CD4-positive, alpha-beta T cell treated with Interleukin-6 at 100 ng/mL for 8 hours (primary cell): ENCODE data around the gene LATS2.

Experiments used
- DNase-seq: peaks from one replicate; pipeline ENCODE4 v3.0.0-alpha.2; 2020; ENCODE audit warnings: mixed read lengths, low spot score

The LATS2 gene

DNA sequence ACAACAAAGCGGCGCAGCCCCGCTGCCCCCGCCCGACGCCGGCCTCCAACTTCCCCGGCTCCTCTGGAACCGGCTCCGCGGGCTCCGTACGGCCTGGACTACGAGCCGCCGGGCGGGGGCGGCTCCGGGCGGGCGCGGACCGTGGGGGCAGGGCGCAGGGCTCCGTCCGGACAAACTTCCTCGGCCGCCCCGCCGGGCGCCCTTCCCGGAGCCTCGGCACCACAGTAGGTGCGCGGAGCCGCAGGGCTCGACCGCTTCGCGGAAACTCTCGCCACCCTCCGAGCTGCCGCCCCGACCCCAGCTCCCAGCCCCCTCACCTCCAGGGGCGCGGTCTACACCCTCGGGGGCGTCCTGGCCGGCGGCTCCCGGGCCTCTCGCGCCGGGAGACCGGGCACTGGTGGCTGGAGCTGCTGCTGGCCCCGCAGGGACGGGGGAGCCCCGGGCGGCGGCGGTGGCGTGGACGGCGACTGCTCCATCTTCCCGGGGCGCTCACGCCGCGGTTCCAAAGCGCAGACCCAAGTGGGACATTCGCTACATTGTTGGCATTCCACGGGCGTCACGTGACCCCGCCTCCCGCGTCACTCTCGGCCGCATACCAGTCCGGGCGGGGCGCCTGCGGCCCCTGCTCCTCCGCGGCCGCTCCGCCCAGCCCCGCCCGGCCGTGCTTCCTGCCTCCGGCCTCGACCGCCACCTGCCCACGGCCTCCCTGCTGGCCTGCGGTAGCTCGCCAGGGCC is at the start of gene LATS2:
TSS of gene LATS2 (minus strand) at position 558 of the 735 bp plus-strand sequence. CDS start 15,560 bp downstream, outside the sequence.
- peak; percentile 42 for DNase-seq

DNA sequence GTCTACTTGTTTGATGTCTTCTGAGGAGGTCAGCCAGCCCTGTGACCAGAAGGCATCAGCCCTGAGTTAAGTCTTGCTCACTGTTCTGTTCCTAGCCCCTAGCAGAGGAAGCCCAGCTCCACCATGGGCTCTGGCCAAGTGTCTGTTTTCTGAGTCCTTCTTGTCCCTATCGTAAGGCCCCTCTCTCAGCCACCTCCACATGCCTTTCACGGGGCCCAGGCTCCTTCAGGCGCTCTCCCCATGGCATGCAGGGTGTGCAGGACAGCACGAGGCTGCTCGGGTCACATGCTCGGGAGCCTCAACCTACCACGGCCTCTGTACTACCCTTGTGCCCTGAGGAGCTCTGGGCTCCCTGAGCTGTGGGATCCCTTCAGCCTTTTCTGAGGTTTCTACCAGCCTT is 47.8 kb upstream of the LATS2 start:
- no peak for DNase-seq

DNA sequence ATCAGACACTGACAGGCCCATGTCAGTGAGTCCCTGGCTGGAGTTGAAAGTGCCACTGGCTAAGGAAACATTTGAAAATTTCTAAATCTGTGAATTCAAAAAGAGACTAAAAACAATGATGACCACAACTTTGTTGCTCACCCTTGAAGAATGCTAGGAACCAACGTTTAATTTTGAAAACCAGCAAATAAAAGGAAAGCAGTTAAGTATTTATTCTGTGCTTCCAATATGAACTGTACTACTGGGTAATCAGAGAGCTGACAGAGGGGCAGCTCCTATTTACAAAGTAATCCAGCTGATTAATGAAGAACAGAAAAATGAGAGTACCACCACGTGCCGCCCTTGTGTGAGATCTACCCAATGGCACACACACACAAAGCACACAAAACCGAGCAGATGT is 44.7 kb upstream of the LATS2 start:
- no peak for DNase-seq

DNA sequence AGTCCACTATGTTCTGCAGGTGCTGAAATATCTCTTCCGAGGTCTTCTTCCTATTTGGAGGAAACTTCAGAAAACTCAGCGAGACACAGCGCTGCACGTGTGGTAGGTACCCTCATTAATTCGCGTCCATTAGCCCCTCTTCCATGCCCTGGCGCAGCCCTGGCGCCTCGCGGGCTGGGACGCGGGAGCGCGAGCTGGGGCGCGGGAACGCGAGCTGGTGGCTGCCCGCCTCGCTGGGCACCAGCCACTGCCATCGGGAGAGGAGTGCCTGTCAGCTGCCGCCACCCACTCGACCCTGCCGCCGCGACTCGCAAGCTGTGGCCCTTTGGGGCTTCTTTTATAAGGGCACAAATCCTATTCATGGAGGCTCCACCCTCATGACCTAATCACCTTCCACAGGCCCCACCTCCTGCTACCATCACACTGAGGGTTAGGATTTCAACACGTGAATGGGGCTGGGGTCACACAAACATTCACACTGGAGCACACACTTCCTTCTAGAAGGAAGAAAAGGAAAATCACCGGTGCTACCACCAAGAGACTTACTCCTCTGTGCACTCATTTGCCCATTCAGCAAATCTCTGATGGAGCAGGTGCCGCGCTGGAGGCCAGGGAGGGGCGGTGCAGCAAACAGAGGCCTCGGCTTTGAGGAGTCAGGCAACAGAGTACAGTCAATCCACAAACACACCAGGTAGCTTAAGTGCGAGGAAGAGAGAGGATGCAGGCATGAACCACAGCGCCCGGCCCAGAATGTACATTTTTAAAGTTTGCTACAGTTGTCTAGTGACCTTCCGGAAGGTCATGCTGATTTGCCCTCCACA is 43.0 kb upstream of the LATS2 start:
- no peak for DNase-seq

DNA sequence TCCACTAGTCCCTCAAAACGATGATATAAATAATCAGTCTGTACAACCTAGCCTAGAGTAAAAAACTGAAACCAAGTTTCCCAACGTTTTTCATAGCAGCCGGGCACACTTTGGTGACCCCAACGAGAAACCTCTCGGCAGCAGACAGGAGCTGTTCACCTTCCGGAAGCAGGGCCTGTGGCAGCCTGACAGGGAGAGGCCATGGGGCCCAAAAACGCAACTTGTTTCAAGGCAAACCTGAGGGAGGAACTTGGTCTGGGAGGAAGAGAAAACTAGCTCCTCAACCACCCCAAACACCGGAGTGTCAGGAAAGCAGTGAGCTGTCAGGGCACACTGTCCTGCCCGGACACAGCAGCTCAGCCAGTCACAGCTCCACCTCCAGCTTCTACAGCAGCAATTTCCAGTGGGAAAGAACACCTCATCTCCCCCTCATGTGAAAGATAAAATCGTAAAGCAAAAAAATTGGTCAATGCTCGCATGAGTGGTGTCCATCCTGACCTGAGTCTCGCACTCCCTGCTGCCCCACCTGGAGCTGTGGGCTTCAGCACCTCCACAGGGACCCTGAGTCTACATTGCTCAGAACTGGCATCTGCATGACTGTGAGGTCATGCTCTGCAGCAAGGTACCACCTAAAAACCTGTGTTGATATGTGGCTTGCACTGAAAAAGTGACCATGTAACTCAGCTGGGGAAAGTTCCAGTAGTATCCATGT is 40.6 kb upstream of the LATS2 start:
- DNase-seq: no peak

DNA sequence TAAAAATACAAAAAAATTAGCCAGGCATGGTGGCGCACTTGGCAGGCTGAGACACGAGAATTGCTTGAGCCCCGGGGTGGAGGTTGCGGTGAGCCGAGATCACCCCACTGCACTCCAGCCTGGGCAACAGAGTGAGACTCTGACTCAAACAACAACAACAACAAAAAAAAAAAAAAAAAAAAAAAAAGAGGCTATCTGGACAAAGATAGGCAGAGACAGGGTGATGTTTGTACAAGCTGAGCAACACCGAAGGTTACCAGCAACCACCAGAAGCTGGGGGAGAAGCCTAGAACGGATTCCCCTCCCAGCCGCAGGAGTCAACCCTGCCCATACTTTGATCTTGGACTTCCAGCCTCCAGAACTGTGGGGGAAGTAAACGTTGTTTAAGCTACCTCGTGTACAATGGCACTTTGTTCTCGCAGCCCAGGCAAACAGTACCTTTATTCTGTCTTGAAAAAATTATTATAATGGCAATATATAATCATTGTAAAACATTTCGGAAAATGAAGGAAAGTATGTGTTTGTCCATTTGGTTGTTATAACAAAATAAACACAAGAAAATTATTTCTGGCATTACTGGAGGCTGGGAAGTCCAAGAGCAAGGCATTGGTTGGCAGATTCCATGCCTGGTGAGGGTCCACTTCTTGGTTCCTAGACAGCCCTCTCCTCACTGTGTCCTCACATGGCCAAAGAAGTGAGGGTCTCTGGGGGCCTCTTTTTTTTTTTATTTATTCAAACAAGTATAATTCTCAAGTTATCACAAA is 39.8 kb upstream of the LATS2 start:
- no peak for DNase-seq

DNA sequence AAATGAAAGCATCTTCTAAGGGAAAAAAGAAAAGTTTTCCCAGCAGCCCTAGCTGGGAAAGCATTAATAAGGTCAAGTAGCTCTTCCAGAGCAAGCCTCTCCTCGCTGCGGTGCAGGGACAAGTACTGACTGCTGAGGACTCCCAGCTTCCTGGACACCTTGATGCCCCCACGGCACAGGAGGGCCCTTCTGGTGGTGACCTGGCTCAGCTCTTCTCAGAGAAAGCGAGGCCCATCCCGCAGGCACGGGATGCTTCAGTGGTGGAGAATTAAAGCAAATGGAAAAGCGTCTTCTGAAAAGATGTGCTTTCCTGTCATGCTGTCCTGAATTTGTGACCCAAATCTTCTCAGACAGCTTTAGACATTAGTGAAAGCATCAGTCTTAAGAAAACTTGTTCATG is 38.8 kb upstream of the LATS2 start:
- no peak for DNase-seq

DNA sequence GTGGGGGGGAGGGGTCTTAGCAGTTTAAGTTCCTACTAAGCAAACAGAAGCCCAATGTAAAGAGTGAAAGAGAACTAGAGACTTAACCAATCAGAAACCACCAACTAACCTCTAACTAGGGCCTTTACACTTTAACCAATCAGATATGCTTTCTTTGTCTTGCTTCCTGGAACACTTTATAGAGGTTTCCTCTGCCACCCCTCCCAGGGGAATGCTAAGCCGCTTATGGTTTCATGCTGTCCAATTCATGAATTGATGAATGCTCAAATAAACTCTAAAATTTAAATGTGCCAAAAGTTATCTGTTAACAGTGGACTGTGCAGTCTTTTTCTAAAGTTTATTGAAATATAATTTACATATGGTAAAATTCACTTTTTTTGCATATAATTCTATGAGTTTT is 33.9 kb upstream of the LATS2 start:
- DNase-seq: no peak

DNA sequence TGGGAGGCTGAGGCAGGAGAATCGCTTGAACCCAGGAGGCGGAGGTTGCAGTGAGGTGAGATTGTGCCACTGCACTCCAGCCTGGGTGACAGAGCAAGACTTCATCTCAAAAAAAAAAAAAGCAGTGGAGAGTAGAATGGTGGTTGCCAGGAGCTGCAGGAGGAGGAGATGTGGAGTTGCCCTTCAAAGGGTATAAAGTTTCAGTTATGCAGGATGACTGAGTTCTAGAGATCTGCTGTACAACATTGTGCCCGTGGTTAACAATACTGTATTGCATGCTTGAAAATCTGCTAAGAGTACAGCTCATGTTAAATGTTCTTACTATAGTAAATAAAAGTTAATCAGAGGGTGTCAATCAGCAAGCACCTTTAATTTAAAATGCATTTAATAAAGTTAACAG is 28.4 kb upstream of the LATS2 start:
- DNase-seq: no peak

DNA sequence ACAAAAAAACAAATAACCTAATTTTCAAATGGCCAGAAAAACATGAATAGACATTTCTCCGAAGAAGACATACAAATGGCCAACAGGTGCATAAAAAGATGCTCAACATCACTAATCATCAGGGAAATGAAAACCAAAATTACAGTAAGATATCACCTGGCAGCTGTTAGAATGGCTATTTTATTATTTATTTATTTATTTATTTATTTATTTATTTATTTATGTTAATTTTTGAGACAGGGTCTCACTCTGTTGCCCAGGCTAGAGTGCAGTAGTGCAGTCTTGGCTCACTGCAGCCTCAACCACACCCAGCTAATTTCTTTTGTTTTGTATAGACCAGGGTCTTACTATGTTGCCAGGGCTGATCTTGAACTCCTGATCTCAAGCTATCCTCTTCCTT is 27.1 kb upstream of the LATS2 start:
- DNase-seq: no peak

DNA sequence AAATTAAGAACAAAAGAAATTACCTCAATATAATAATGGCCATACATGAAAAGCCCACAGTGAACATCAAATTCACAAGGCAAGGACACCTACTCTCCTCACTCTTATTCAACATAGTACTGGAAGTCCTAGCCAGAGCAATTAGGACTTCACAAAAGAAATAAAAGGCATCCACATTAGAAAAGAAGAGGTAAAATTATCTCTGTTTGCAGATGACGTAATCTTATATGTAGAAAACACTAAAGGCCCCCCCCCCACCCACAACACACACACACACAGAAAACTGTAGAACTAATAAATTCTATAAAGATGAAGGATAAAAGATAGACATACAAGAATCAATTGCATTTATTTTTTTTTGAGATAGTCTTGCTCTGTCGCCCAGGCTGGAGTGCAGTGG is 25.5 kb upstream of the LATS2 start:
- no peak for DNase-seq

DNA sequence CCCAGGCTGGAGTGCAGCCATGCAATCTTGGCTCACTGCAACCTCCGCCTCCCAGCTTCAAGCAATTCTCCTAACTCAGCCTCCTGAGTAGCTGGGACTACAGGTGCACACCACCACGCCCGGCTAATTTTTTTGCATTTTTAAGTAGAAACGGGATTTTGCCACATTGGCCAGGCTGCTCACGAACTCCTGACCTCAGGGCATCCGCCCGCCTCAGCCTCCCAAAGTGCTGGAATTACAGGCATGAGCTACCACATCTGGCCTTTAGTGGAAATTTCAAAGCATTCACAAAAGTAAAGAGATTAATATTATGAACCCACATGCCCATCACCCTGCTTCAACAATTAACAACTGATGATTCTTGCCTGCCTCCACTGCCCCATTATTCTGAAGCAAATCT is 20.5 kb upstream of the LATS2 start:
- no peak for DNase-seq

DNA sequence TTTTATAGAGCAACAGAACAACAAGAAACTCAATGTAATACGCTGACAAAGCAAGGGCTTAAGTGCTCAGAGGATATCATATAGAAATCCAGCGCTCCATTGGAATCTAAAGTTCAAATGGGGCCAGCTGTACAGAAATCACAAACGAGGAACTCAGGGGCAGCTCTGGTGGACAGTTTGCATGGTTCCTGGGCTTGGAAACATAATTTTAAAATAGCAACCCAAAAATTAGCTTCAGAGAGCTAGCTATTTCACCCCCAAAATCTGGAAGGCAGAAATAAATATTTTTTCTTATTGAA is 19.2 kb upstream of the LATS2 start:
- no peak for DNase-seq

DNA sequence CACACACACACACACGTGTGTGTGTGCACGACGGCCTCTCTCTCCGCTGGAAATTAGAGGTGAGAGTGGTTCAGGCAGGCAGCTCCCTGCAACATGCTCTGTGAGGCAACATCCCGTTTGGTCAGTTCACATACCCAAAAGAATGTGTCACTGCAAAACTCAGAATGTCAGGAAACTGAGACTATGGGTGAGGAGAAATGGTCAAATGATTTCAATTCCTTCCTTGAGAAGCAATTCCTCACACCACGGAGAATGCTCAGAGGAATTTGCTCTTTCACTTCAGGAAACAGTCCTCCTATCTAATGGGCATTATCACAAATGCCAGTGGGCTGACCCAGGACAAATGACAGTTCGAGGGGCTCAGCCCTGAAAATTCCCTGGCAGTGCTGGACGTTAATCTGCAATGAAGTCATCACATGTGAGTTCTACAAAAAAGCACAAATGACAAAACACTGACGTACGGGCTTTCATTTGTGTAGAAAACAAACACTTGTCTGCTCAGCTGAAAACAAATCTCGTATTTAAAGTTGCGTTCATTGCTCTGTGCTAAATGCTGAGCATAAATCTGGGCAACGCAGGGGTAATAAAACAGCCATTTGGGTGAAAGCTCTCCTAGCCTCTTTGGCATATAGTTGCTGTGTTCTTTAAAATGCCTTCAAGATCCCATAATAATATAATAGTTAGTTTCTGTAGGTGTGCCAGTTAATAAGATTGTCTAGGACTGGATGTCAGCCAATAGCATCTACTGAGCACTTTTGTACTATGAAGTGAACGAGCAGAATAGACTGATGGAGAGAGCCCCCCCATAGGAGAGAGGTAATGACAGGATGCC is 18.6 kb upstream of the LATS2 start:
- DNase-seq: no peak

DNA sequence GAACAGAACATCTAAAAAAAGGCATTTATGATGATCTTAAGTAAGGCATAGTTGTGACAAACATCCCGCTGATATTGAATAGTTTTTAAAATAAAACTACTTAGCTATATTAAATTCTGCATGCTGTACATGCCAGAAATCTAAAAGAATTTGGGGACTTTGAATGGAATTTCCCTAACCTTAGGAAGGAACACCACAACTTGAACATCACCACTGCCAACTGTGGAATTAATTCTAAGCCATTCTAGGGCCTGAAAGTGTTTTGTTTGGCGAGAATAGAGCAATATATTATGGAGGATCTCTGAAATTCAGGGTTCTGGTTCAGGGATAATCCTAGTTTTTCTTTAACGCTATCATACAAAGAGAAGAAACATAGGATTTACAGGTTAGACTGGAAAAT is 17.8 kb upstream of the LATS2 start:
- DNase-seq: no peak

DNA sequence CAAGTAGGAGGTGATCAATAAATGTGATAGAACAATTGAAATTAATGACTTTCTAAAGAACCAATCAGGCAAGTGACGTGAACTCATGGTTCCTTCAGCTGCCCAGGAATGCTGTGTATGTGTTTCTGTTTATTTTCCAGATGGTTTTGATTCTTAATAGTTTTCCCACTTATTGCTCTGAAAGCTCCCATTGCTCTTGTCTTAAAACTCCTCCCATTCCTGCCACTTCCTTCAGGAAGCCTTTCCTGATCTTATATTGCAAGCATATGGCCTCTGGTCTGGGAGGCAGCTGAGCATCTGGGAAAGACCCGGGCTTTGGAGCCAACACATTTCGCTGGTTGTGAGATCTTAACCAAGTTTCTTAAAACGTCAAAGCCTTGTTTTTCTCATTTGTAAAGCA is 17.1 kb upstream of the LATS2 start:
- DNase-seq: no peak

DNA sequence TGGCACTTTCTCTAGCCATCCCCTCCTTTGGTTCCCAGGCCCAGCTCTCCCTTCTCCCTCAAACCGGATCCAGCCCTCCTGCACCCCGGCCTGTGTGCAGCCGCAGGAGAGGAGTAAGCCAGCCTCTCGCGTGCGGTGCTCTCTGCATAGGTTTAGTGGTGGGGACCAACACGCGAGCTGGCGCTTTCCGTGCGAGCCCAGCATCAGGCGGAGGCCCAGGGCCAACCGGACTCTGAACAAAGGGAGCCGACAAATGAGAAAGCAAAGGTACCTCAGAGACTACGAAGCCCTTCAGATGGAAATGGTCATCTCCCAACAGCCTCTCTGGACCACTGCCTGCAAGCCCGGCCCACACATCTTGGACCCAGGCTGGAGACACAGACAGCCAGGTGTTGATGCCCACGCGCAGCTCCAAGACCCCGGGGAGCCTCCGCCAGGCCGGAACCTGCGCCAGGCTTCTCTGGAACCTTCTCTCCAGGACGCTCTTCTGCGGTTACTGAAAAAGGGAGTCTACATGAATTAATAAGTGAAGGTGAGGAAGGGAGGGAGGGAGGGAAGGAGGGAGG is 16.5 kb upstream of the LATS2 start:
- no peak for DNase-seq

DNA sequence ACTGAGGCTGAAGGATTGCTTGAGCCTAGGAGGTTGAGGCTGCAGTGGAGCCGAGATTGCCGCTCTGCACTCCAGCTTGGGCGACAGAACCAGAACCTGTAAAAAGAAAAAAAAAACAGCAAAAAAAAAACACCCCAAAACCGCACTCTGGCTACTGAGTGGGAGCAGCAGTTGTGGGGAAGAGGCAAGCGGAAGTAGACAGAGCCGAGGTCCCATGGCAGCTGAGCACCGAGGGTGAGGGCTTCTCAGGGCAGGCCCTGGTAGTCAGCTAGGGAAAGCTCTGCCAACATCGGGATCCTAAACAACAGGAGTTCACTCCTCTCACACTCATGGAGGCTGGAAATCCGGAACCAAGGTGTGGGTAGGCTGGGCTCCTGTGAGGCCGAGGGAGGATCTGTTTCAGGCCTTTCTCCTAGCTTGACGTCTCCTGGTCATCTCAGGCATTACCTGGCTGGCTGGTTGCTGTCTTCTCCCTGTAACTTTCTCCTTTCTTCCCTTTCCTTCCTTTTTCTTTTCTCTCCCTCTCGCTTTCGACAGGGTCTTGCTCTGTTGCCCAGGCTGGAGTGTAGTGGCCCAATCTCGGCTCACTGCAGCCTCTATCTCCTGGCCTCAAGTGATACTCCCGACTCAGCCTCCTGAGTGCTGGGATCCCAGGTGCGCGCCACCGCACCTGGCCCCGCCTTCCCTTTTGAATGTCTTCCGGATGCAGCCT is 15.8 kb upstream of the LATS2 start:
- no peak for DNase-seq

DNA sequence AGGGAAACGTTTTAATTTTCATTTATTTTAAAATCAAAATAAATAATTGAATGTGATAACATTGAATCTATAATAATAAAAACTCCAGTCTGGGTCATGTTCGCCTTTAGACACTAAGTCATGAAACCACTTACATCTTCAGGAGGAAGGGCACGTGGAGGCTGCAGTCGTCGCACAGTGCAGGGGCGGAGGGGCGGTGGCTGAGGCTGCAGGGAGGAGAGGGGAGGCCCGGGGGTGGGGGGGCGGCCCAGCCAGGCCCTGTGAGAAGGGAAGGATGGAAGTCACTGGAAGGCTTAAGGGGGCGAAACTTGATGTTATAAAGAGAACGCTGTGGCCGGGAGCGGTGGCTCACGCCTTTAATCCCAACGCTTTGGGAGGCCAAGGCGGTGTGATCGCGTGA is 14.9 kb upstream of the LATS2 start:
- no peak for DNase-seq
